ENCODE data around the gene OCRL.
"Not testable (repeated sequence)": the region's sequence is repeated elsewhere in the genome, so short reads cannot be mapped to it uniquely, and the experiment has no call there.

OCRL gene

DNA sequence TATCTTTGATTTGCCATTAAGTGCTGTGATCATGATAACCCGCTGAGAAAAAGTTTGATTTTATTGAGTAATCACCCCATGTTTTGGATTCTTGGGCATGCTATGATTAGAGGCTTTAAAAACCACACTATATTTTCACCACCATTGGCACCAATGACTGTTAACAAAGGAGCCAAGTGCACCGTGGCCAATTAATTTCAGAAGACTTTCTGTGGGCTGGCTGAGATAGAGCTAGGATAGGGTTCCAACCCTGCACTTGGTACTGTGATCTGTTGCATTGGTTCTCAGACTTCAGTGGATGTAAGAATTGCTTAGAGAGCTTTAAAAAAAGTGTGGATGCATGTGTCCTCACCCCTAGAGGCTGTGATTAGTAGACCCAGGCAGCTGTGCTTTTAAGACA is 32.4 kb downstream of the OCRL start:
- Histone ChIP-seq H3K4me1 (no peaks in the 10 kb centered on the region), H3K27me3 (no peaks in the 10 kb centered on the region), H3K36me3 (peaks cover 6% of the 10 kb centered on the region), H3K4me3 (ENCODE audit: low read depth, low read length) (no peak overlapping the region), H3K9me3 (no peaks in the 10 kb centered on the region)
- no peak for DNase-seq
- TF ChIP-seq, protein P1, sequence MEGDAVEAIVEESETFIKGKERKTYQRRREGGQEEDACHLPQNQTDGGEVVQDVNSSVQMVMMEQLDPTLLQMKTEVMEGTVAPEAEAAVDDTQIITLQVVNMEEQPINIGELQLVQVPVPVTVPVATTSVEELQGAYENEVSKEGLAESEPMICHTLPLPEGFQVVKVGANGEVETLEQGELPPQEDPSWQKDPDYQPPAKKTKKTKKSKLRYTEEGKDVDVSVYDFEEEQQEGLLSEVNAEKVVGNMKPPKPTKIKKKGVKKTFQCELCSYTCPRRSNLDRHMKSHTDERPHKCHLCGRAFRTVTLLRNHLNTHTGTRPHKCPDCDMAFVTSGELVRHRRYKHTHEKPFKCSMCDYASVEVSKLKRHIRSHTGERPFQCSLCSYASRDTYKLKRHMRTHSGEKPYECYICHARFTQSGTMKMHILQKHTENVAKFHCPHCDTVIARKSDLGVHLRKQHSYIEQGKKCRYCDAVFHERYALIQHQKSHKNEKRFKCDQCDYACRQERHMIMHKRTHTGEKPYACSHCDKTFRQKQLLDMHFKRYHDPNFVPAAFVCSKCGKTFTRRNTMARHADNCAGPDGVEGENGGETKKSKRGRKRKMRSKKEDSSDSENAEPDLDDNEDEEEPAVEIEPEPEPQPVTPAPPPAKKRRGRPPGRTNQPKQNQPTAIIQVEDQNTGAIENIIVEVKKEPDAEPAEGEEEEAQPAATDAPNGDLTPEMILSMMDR (IDR thresholded peaks at IDR 0.05; ENCODE audit: low read depth, low read length): no peak

DNA sequence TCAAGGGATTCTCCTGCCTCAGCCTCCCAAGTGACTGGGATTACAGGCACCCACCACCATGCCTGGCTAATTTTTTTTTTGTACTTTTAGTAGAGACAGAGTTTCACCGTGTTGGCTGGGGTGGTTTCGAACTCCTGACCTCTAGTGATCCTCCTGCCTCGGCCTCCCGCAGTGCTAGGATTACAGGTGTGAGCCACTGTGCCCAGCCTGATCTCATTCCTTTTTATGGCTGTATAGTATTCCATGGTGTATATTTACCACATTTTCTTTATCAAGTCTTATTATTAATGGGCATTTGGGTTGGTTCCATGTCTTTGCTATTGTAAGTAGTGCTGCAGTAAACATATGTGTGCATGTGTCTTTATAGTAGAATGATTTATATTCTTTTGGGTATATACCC is 33.6 kb downstream of the OCRL start:
- not testable (repeated sequence) for DNase-seq; H3K4me1 ChIP-seq; H3K36me3 ChIP-seq; H3K4me3 ChIP-seq (ENCODE audit: low read depth, low read length); H3K9me3 ChIP-seq; H3K27me3 ChIP-seq

DNA sequence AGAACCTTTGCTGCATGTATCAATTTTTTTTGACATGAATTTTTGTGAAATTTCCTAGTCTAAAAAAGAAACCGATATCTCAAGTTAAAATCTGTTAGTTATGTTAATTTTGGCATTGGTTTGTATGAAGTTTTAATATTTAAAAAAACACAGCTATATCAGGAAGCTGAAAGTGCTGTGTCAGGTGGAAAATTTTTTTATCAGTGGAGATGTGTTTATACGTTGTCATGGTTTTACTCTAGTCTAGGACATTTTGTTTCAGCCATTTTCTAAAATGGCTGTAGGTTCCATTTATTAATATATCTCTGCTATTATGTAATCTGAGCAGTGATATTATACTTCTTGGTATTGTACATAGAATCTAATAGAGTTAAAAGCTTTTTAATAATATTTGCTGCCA is 34.2 kb downstream of the OCRL start:
- H3K4me1 ChIP-seq: no peaks in the 10 kb centered on the region
- no peak overlapping the region for H3K4me3 ChIP-seq (ENCODE audit: low read depth, low read length)
- no peaks in the 10 kb centered on the region for H3K27me3 ChIP-seq
- no peak for DNase-seq
- no peaks in the 10 kb centered on the region for H3K9me3 ChIP-seq
- peaks cover 6% of the 10 kb centered on the region for H3K36me3 ChIP-seq
- TF ChIP-seq, protein P1 (IDR thresholded peaks at IDR 0.05; ENCODE audit: low read depth, low read length): no peak

DNA sequence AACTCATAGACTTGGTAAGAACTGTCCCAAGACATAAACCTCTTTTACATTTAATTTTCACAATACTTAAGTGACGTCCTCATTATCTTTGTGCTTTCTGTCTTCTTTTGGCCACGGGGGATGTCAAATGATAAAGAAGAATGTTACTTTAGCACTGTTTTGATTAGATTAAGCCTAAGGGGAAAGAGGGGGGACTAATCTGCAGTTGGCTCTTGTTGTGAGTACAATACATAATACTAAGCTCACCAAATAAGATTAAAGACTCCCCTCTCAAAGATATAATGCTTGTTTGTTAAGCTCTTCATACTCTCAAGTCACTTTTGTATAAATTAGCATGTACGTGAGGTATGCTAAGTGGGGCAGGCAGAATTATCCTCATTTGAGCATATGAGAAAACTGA is 36.5 kb downstream of the OCRL start:
- TF ChIP-seq, protein P1 (IDR thresholded peaks at IDR 0.05; ENCODE audit: low read depth, low read length): no peak
- no peak for DNase-seq
- Histone ChIP-seq H3K27me3 (no peaks in the 10 kb centered on the region), H3K4me3 (ENCODE audit: low read depth, low read length) (no peak overlapping the region), H3K9me3 (no peaks in the 10 kb centered on the region), H3K36me3 (peaks cover 6% of the 10 kb centered on the region), H3K4me1 (no peaks in the 10 kb centered on the region)

DNA sequence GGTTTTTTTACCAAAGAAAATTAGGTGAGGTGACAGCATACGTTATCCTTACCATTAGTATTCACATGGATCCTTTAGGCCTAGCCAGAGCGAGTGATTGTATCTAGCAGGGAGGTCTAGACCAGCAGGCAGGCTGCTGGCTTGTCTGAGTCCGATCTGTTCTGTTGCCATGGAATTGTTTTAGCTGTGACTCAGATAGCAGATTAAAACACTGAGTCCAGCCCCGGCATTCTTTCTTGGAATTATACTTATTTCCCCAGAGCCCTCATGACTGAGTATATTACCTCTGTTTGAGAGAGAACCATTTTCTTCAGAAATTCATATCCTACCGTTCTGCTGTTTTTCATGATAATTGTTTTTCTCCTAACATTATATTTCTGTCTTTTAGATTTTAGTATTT is 37.4 kb downstream of the OCRL start:
- TF ChIP-seq, protein P1 (IDR thresholded peaks at IDR 0.05; ENCODE audit: low read depth, low read length): no peak
- Histone ChIP-seq H3K4me1 (no peaks in the 10 kb centered on the region), H3K9me3 (no peaks in the 10 kb centered on the region), H3K4me3 (ENCODE audit: low read depth, low read length) (no peak overlapping the region), H3K36me3 (peaks cover 6% of the 10 kb centered on the region), H3K27me3 (no peaks in the 10 kb centered on the region)
- DNase-seq: peak; percentile 15

DNA sequence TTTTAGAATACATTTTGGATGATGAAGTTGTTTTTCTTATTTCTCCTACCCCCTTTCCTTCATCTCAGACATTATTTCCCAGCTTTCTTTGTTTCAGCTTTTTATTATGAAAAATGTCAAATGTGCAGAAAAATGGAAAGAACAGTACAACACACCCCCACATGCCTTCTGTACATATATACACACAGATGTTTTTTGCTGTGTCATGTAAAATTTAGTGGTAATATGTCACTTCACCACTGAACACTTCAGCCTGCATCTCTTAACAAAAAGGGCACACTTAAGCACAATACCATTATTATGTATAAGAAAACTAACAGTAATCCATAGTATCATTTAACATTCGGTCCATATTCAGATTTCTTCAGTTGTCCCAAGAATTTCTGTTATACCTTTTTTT is 37.8 kb downstream of the OCRL start:
- TF ChIP-seq, protein P1 (IDR thresholded peaks at IDR 0.05; ENCODE audit: low read depth, low read length): no peak
- peaks cover 6% of the 10 kb centered on the region for H3K36me3 ChIP-seq
- no peak overlapping the region for H3K4me3 ChIP-seq (ENCODE audit: low read depth, low read length)
- no peaks in the 10 kb centered on the region for H3K27me3 ChIP-seq
- no peak for DNase-seq
- H3K9me3 ChIP-seq: no peaks in the 10 kb centered on the region
- no peaks in the 10 kb centered on the region for H3K4me1 ChIP-seq

- Histone ChIP-seq H3K27me3 (no peaks in the 10 kb centered on the region), H3K4me3 (ENCODE audit: low read depth, low read length) (no peak overlapping the region), H3K9me3 (no peaks in the 10 kb centered on the region), H3K36me3 (no peaks in the 10 kb centered on the region), H3K4me1 (no peaks in the 10 kb centered on the region)
- no peak for DNase-seq
- TF ChIP-seq, protein P1 (IDR thresholded peaks at IDR 0.05; ENCODE audit: low read depth, low read length): no peak
Measured at GRCh38 chrX:129581904-129582303, 41.8 kb downstream of the OCRL start.
